HepG2 (cell line): ENCODE measurements around the gene TC2N. TPM values are rescaled to one million over a fixed set of nuclear protein-coding genes. Genes with fewer than 3 reads are reported as not detected.
A peak's percentile ranks its signal among the peaks of the same experiment; 100 is the strongest.

Experiments
- ATAC-seq: fragments of 200-7000 bp; cut with Tn5 transposase; 3 replicates; pipeline ENCODE4 v1.9.1; 2020; ENCODE audit warnings: mild to moderate bottlenecking, moderate library complexity
- BruUV-seq: library from RNA; stranded (reverse); fragments of 400-500 nt; replicated peaks from 2 replicates; lab custom pipeline; 2021; lab: Mats Ljungman, UMichigan
- CTCF ChIA-PET: fragments of 300-600 bp; formaldehyde crosslinking; extraction: SDS; loops from one replicate; lab custom pipeline; 2021; ENCODE audit warnings: low total read pairs, inconsistent platforms, low intra/inter-chr PET ratio; lab: Yijun Ruan, JAX
- POLR2A ChIA-PET: fragments of 350-600 bp; sonication (Branson Sonifier 250); formaldehyde crosslinking; loops from one replicate; lab custom pipeline; 2020; ENCODE audit warnings: antibody characterized with exemption, inconsistent platforms; lab: Yijun Ruan, JAX
- DNase-seq: peaks from one replicate; pipeline ENCODE4 v3.0.0-alpha.2; 2015; ENCODE audit warnings: low spot score
- FAIRE-seq: peaks from 3 replicates; lab custom pipeline; 2011; peaks lifted over from hg19 to GRCh38; lab: Jason Lieb, UNC
- H2AFZ ChIP-seq: one replicate; pipeline ENCODE4 v1.6.1; 2011; ENCODE audit warnings: low read length, inconsistent platforms
- H3K27ac ChIP-seq: fragments of 300-600 bp; 3 replicates; pipeline ENCODE4 v1.8.0; 2011; ENCODE audit warnings: mixed run types, mild to moderate bottlenecking, mixed read lengths, low read length, inconsistent platforms; ENCODE audit not compliant: insufficient read depth; ENCODE audit errors: extremely low read length
- H3K27me3 ChIP-seq, 2 experiments: fragments of 200-600 bp in 1 of 2; 2 replicates in 1 of 2; 3 replicates in 1 of 2; pipeline versions ENCODE4 v1.6.0 to v1.8.0; 2011; ENCODE audit warnings: low read length in 2 of 2, mild to moderate bottlenecking in 2 of 2, moderate library complexity in 2 of 2, inconsistent platforms in 1 of 2; ENCODE audit not compliant: insufficient read depth in 2 of 2, control insufficient read depth in 1 of 2
- H3K36me3 ChIP-seq, 2 experiments: fragments of 200-600 bp in 1 of 2; replicated peaks in 1 of 2; 2 replicates in 1 of 2; 3 replicates in 1 of 2; pipeline versions ENCODE4 v1.5.1 to v1.8.0; 2011; ENCODE audit warnings: low read length in 2 of 2, inconsistent platforms in 1 of 2; ENCODE audit not compliant: insufficient read depth in 2 of 2, control insufficient read depth in 1 of 2
- H3K4me1 ChIP-seq: 2 replicates; pipeline ENCODE4 v1.5.1; 2012; ENCODE audit warnings: low read length, inconsistent platforms; ENCODE audit not compliant: insufficient read depth
- H3K4me2 ChIP-seq: 2 replicates; pipeline ENCODE4 v1.6.0; 2011; ENCODE audit warnings: low read depth, low read length, inconsistent platforms
- H3K4me3 ChIP-seq, 3 experiments: fragments of 200-600 bp in 1 of 3; sonication (generic), shearing (Covaris generic) in 1 of 3; replicated peaks in 1 of 3; 2 replicates each; pipeline ENCODE4 v1.5.1; 2011 to 2016; ENCODE audit warnings: low read length in 3 of 3, inconsistent platforms in 2 of 3, low read depth in 2 of 3, mild to moderate bottlenecking in 2 of 3, control low read depth in 1 of 3, mixed read lengths in 1 of 3; ENCODE audit not compliant: insufficient read depth in 1 of 3
- H3K79me2 ChIP-seq: one replicate; pipeline ENCODE4 v1.6.1; 2011; ENCODE audit warnings: low read length, inconsistent platforms; ENCODE audit not compliant: insufficient read depth
- H3K9ac ChIP-seq: 2 replicates; pipeline ENCODE4 v1.6.0; 2011; ENCODE audit warnings: mild to moderate bottlenecking, low read depth, low read length, inconsistent platforms; ENCODE audit not compliant: insufficient read depth
- H3K9me3 ChIP-seq: 2 replicates; pipeline ENCODE4 v1.5.1; 2012; ENCODE audit warnings: mild to moderate bottlenecking, low read length
- H4K20me1 ChIP-seq: 2 replicates; pipeline ENCODE4 v1.6.0; 2011; ENCODE audit warnings: inconsistent platforms, mild to moderate bottlenecking, low read length, moderate library complexity; ENCODE audit not compliant: insufficient read depth
- ATF7 ChIP-seq, 2 experiments: fragments of 450-650 bp in 1 of 2; sonication (generic) in 1 of 2; formaldehyde crosslinking in 1 of 2; IDR thresholded peaks; 2 replicates each; pipeline versions ENCODE4 v1.4.0 to v1.6.1; 2016 to 2020; ENCODE audit warnings: antibody characterized with exemption in 1 of 2, mild to moderate bottlenecking in 1 of 2, missing genetic modification reagents in 1 of 2
- REL ChIP-seq: sonication (generic); formaldehyde crosslinking; conservative IDR thresholded peaks from 2 replicates; pipeline ENCODE4 v1.8.0; 2022; ENCODE audit warnings: mild to moderate bottlenecking, missing genetic modification reagents, moderate library complexity
- SKI ChIP-seq: fragments of 450-650 bp; IDR thresholded peaks from one replicate; pipeline ENCODE4 v1.6.1; 2018; ENCODE audit warnings: mild to moderate bottlenecking; ENCODE audit not compliant: partially characterized antibody
- WGBS: methylation state at CpG from one replicate; pipeline ENCODE4 v1.1.6; 2017; ENCODE audit warnings: low lambda C conversion rate; 5-methylcytosine and 5-hydroxymethylcytosine counted together
- in situ Hi-C: cut with HindIII; loops from 2 replicates; pipeline ENCODE4 v1.10.0; 2017; ENCODE audit warnings: low pct_unique_long_range_greater_than_20kb; ENCODE audit not compliant: extremely low pct_ligation_motif_present
- intact Hi-C: fragments of 100-400 bp; cut with micrococcal nuclease; formaldehyde crosslinking; loops from one replicate; pipeline ENCODE4 v1.10.0; 2022; ENCODE audit not compliant: unreplicated experiment
- polyA plus RNA-seq, 8 experiments: library from polyadenylated mRNA; depleted of rRNA in 3 of 8; stranded (reverse) in 7 of 8; unstranded in 1 of 8; fragments of >200 nt; fragmentation: Illumina TruSeq in 4 of 8; extraction: Trizol in 4 of 8; gene quantifications; 2 replicates each; pipeline versions ENCODE4 v1.2.1 to v1.2.3, GENCODE V29; 2011 to 2016; ENCODE audit warnings: low read depth in 4 of 8, missing spikeins in 1 of 8, mixed read lengths in 1 of 8; ENCODE audit not compliant: insufficient read depth in 1 of 8
- total RNA-seq, 5 experiments: library from RNA; depleted of rRNA; stranded (reverse); fragments of >200 nt; fragmentation: Illumina TruSeq; extraction: Trizol; gene quantifications; 2 replicates each; pipeline ENCODE4 v1.2.3, GENCODE V29; 2016; ENCODE audit warnings: low read depth in 1 of 5
- TF ChIP-seq, protein P1 (sequence below): sonication (generic); formaldehyde crosslinking; IDR thresholded peaks from 2 replicates; pipeline ENCODE4 v1.4.0; 2020; ENCODE audit warnings: missing genetic modification reagents

TC2N gene
- total and polyA plus RNA-seq, 2 of the 13 experiments (the other 11 are each of a cell fraction or from before 2014, with no cell fraction given), result 0.03 TPM; not detected in 1

DNA sequence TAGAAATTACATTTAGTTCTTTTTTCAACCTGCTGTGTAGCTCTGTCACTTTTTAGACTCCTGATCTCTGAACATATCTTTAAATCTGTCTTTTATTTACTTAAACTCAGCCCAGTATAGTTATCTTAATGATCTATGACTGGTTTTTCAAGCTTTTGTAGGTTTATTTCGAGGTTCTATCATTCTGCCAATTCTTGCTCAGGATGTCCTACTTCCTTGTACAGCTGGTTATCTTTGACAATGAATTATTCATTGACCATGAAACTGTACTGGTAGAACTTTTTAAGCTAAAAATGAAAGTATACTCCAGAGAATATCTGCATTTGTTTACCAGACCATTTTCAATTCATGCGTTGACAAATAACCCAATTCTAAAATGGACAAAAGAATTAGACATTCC is 37.8 kb downstream of the TC2N start (continued):
- TF ChIP-seq, protein P1, sequence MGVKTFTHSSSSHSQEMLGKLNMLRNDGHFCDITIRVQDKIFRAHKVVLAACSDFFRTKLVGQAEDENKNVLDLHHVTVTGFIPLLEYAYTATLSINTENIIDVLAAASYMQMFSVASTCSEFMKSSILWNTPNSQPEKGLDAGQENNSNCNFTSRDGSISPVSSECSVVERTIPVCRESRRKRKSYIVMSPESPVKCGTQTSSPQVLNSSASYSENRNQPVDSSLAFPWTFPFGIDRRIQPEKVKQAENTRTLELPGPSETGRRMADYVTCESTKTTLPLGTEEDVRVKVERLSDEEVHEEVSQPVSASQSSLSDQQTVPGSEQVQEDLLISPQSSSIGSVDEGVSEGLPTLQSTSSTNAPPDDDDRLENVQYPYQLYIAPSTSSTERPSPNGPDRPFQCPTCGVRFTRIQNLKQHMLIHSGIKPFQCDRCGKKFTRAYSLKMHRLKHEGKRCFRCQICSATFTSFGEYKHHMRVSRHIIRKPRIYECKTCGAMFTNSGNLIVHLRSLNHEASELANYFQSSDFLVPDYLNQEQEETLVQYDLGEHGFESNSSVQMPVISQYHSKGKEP (CRISPR knock-in tag), result no peak

DNA sequence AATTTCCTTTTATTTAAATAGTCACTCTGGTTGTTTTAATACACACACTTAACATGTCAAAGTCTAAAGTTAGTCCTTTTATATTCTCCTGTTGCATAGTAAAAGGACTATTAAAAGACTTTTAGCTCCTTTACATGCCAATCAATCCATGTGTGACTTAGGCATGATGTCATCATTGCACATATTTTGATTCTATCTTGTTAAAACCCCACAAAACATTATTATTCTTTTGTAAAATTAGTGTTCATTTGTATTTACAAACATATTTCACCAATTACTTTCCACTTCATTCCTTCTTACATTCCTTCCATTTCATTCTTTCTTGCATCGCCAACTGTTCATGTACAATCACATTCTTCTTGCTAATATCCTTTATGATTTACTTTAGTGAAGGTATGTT is 39.6 kb downstream of the TC2N start:
- Histone ChIP-seq H3K9me3 (no peaks in the 10 kb centered on the region), H4K20me1 (no peaks in the 10 kb centered on the region), H3K27me3 (0 out of 5 replicates have a peak, but pooled peaks cover 0 to 3% of the 10 kb centered on the region in 2 experiments), H3K4me1 (no peaks in the 10 kb centered on the region), H2AFZ (no peak overlapping the region), H3K9ac (no peak overlapping the region), H3K4me3 (no peak overlapping the region), H3K79me2 (no peaks in the 10 kb centered on the region), H3K36me3 (no peaks in the 10 kb centered on the region), H3K27ac (no peak overlapping the region), H3K4me2 (no peak overlapping the region)
- FAIRE-seq (no peak), ATAC-seq (no peak), DNase-seq (no peak)
- TF ChIP-seq SKI (no peak), ATF7 (IDR thresholded peaks at IDR 0.05) (peak; percentile 86), ATF7 (CRISPR knock-in tag; IDR thresholded peaks at IDR 0.05) (no peak), REL (no peak)
- ChIA-PET CTCF (interaction anchor here (0.6 kb wide), 1 partner anchor 84 kb away, joined by 3 read pairs; no protein-coding TSS in a partner anchor), POLR2A (no interaction called here)
- in situ Hi-C loops, result no loop called here
- intact Hi-C loops, result no loop called here
- 91% methylated on average over 1 of the region's 1 CpG for WGBS
- no TSS peak for BruUV-seq
